A549 (cell line): Measurements from ENCODE around the gene CD80. TPM values are rescaled to one million over a fixed set of nuclear protein-coding genes. Genes with fewer than 3 reads are reported as not detected.

Experiments
- ATAC-seq, 2 experiments: fragments of 200-7000 bp in 1 of 2; fragments of >200 bp in 1 of 2; cut with Nextera tagmentation in 1 of 2; cut with Tn5 transposase in 1 of 2; 3 replicates each; pipeline versions ENCODE4 v1.8.0 to v1.9.1; 2018 to 2020; ENCODE audit warnings: mild to moderate bottlenecking in 1 of 2, moderate library complexity in 1 of 2
- CTCF ChIA-PET: fragments of 300-600 bp; sonication (Branson Sonifier 250); formaldehyde crosslinking; extraction: SDS; loops from one replicate; lab custom pipeline; 2021; ENCODE audit warnings: antibody characterized with exemption, inconsistent platforms; lab: Yijun Ruan, JAX
- POLR2A ChIA-PET: fragments of 350-600 bp; formaldehyde crosslinking; extraction: SDS; loops from one replicate; lab custom pipeline; 2021; ENCODE audit warnings: antibody characterized with exemption, inconsistent platforms; lab: Yijun Ruan, JAX
- DNase-seq, 2 experiments: peaks; one replicate each; pipeline versions ENCODE4 v3.0.0 to v3.0.0-alpha.2; 2011 to 2016; ENCODE audit warnings: low read depth in 1 of 2, low spot score in 1 of 2
- FAIRE-seq: peaks from 2 replicates; lab custom pipeline; 2011; peaks lifted over from hg19 to GRCh38; lab: Jason Lieb, UNC
- H3K27ac ChIP-seq, 2 experiments: fragments of >200 bp; sonication (Bioruptor Twin); formaldehyde crosslinking; 3 replicates each; pipeline ENCODE4 v1.5.1; 2016 to 2017
- H3K4me1 ChIP-seq: fragments of >200 bp; sonication (Bioruptor Twin); formaldehyde crosslinking; 3 replicates; pipeline ENCODE4 v1.6.1; 2016
- H3K4me2 ChIP-seq: fragments of >200 bp; sonication (Bioruptor Twin); formaldehyde crosslinking; 3 replicates; pipeline ENCODE4 v1.6.1; 2016
- H3K4me3 ChIP-seq: fragments of >200 bp; sonication (Bioruptor Twin); formaldehyde crosslinking; 3 replicates; pipeline ENCODE4 v1.5.1; 2016
- H3K9me3 ChIP-seq: fragments of >200 bp; sonication (Bioruptor Twin); formaldehyde crosslinking; 3 replicates; pipeline ENCODE4 v1.6.1; 2016
- EP300 ChIP-seq, 2 experiments: fragments of >200 bp; sonication (Bioruptor Twin); formaldehyde crosslinking; IDR thresholded peaks; 2 replicates in 1 of 2; 3 replicates in 1 of 2; pipeline ENCODE4 v1.6.1; 2016 to 2017
- ESRRA ChIP-seq: fragments of 150-350 bp; IDR thresholded peaks from 2 replicates; pipeline ENCODE4 v1.6.1; 2014; ENCODE audit warnings: mild to moderate bottlenecking, low read length, borderline replicate concordance
- FOSB ChIP-seq: fragments of 250-450 bp; sonication (Bioruptor Pico); IDR thresholded peaks from 2 replicates; pipeline ENCODE4 v1.5.0; 2020; ENCODE audit warnings: mild to moderate bottlenecking, moderate library complexity
- FOSL2 ChIP-seq, 2 experiments: fragments of 450-650 bp in 1 of 2; fragments of >200 bp in 1 of 2; sonication (Bioruptor Twin) in 1 of 2; formaldehyde crosslinking; IDR thresholded peaks; 2 replicates each; pipeline versions ENCODE4 v1.5.0 to v1.6.1; 2016 to 2020; ENCODE audit warnings: mild to moderate bottlenecking in 1 of 2, moderate library complexity in 1 of 2
- HDAC2 ChIP-seq: fragments of 200-600 bp; sonication (generic); IDR thresholded peaks from 2 replicates; pipeline ENCODE4 v1.6.1; 2016
- HOXB5 ChIP-seq: fragments of 250-450 bp; sonication (Bioruptor Pico); IDR thresholded peaks from 2 replicates; pipeline ENCODE4 v1.5.0; 2020; ENCODE audit warnings: mild to moderate bottlenecking, moderate library complexity
- JUN ChIP-seq, 2 experiments: fragments of >200 bp; sonication (Bioruptor Twin); formaldehyde crosslinking; IDR thresholded peaks; 2 replicates in 1 of 2; 3 replicates in 1 of 2; pipeline ENCODE4 v1.6.1; 2016 to 2017
- JUNB ChIP-seq: fragments of >200 bp; sonication (Bioruptor Twin); formaldehyde crosslinking; IDR thresholded peaks from 2 replicates; pipeline ENCODE4 v1.6.1; 2016
- KDM1A ChIP-seq: fragments of 200-600 bp; sonication (generic); IDR thresholded peaks from 2 replicates; pipeline ENCODE4 v1.6.1; 2016; ENCODE audit warnings: low read depth, mild to moderate bottlenecking
- KDM5A ChIP-seq: fragments of 200-600 bp; sonication (generic); IDR thresholded peaks from 2 replicates; pipeline ENCODE4 v1.6.1; 2016; ENCODE audit warnings: antibody characterized with exemption, mild to moderate bottlenecking
- MAFK ChIP-seq: fragments of 450-650 bp; IDR thresholded peaks from 2 replicates; pipeline ENCODE4 v1.6.1; 2014; ENCODE audit not compliant: partially characterized antibody
- NFE2L2 ChIP-seq: fragments of 150-350 bp; conservative IDR thresholded peaks from 2 replicates; pipeline ENCODE4 v1.6.1; 2014; ENCODE audit warnings: low read length
- POLR2AphosphoS2 ChIP-seq: conservative IDR thresholded peaks from 2 replicates; pipeline ENCODE4 v1.6.1; 2012; ENCODE audit warnings: low read length, improper control_type of control experiment, inconsistent platforms
- RFX5 ChIP-seq: fragments of 450-650 bp; IDR thresholded peaks from 2 replicates; pipeline ENCODE4 v1.7.1; 2014; ENCODE audit warnings: antibody characterized with exemption, mild to moderate bottlenecking, moderate library complexity
- RNF2 ChIP-seq: fragments of 200-600 bp; sonication (generic); IDR thresholded peaks from 2 replicates; pipeline ENCODE4 v1.6.1; 2016; ENCODE audit warnings: low read depth, mild to moderate bottlenecking, antibody characterized with exemption, moderate library complexity, borderline replicate concordance
- SMC3 ChIP-seq: fragments of >200 bp; sonication (Bioruptor Twin); formaldehyde crosslinking; IDR thresholded peaks from 3 replicates; pipeline ENCODE4 v1.6.1; 2018; ENCODE audit warnings: inconsistent platforms
- TFCP2L1 ChIP-seq: fragments of 250-450 bp; sonication (Bioruptor Pico); IDR thresholded peaks from 2 replicates; pipeline ENCODE4 v1.5.0; 2021; ENCODE audit warnings: mild to moderate bottlenecking
- ZSCAN20 ChIP-seq: fragments of 250-450 bp; sonication (Bioruptor Pico); IDR thresholded peaks from 2 replicates; pipeline ENCODE4 v1.8.0; 2022; ENCODE audit warnings: mild to moderate bottlenecking, moderate library complexity
- WGBS: methylation state at CpG from one replicate; pipeline ENCODE4 v1.1.6; 2017; ENCODE audit errors: missing lambda C conversion rate; 5-methylcytosine and 5-hydroxymethylcytosine counted together
- polyA plus RNA-seq, 4 experiments: library from polyadenylated mRNA; depleted of rRNA in 3 of 4; stranded (reverse); fragments of >200 nt; fragmentation: RNase III in 1 of 4; extraction: RNeasy Plus Mini Kit Qiagen cat#74134 plus additional on column Dnase treatment in 1 of 4; gene quantifications; 2 replicates in 3 of 4; 3 replicates in 1 of 4; pipeline ENCODE4 v1.2.3, GENCODE V29; 2011 to 2017
- TF ChIP-seq, protein P1 (sequence below): fragments of 250-450 bp; sonication (Bioruptor Pico); IDR thresholded peaks from 2 replicates; pipeline ENCODE4 v1.5.0; 2020; ENCODE audit warnings: low read depth, mild to moderate bottlenecking, moderate library complexity
- TF ChIP-seq, protein P2 (sequence below): IDR thresholded peaks from 2 replicates; pipeline ENCODE4 v1.6.1; 2012; ENCODE audit warnings: low read depth, borderline replicate concordance
- TF ChIP-seq, protein P3 (sequence below): fragments of 200-600 bp; sonication (generic); IDR thresholded peaks from 2 replicates; pipeline ENCODE4 v1.6.1; 2016; ENCODE audit warnings: antibody characterized with exemption, mild to moderate bottlenecking, moderate library complexity
- TF ChIP-seq, protein P4 (sequence below): fragments of 150-350 bp; IDR thresholded peaks from 2 replicates; pipeline ENCODE4 v1.6.1; 2014; ENCODE audit warnings: low read depth, mild to moderate bottlenecking, low read length
- TF ChIP-seq, protein P5 (sequence below): fragments of 250-450 bp; sonication (Bioruptor Pico); IDR thresholded peaks from 2 replicates; pipeline ENCODE4 v1.5.0; 2021; ENCODE audit warnings: mild to moderate bottlenecking, moderate library complexity, borderline replicate concordance

Gene CD80
- polyA plus RNA-seq, 2 of the 4 experiments (the other 2 are of a cell fraction), result 0.08 TPM; not detected in 1

DNA sequence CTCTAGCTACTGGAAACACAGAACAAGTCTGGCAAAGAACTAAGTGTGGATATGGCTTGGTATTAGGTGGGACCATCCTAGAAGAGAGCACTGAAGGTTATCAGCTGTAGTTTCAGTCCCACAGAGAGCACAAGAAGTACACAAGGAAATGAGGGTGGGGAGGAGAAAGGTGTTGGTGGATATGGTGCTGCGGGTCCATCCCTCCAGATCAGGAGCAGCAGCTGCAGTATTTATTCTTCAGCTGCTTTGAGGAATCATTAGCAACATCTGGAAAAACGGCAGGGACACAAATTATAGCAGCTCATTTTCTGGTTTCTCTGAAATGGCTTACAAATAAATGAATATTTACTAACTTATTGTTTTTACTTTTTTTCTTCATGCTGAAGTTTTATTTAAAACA lies 29.0 kb downstream of the CD80 start:
- no peak overlapping the region for H3K4me3 ChIP-seq
- no peak overlapping the region for H3K27ac ChIP-seq
- POLR2A ChIA-PET, result no interaction called here
- WGBS, result 67% methylated on average over 2 of the region's 2 CpGs
- CTCF ChIA-PET, result interaction anchor here (0.6 to 1.5 kb wide), 4 partner anchors 165 to 646 kb away, joined by 3 to 5 read pairs (median 3); no protein-coding TSS in a partner anchor
- no peak overlapping the region for H3K4me2 ChIP-seq
- H3K4me1 ChIP-seq, result no peaks in the 10 kb centered on the region
- ATAC-seq (no peak), FAIRE-seq (peak; percentile 28), DNase-seq (no peak)
- no peaks in the 10 kb centered on the region for H3K9me3 ChIP-seq
- TF ChIP-seq KDM1A (no peak), HDAC2 (no peak)
- TF ChIP-seq, protein P1, sequence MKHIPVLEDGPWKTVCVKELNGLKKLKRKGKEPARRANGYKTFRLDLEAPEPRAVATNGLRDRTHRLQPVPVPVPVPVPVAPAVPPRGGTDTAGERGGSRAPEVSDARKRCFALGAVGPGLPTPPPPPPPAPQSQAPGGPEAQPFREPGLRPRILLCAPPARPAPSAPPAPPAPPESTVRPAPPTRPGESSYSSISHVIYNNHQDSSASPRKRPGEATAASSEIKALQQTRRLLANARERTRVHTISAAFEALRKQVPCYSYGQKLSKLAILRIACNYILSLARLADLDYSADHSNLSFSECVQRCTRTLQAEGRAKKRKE (CRISPR knock-in tag), result no peak

DNA sequence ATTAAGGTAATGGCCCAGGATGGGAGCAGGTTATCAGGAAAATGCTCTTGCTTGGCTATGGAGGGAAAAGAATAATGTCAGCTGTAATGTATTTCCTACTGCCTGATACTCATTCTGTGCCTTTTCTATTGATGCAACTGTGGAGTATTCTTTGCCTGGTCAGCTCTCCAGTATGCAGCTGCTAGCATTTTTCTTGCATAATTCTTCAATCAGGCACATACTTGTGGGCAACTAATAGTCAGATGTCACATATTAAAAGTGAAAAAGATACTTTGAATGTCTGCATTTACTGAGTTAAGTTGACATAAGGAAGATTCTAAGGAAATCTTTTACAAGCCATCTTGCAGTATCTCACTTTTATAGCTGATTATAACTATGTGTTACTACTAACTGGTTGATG lies 29.5 kb downstream of the CD80 start:
- Histone ChIP-seq H3K4me2 (no peak overlapping the region), H3K4me3 (no peak overlapping the region), H3K4me1 (no peaks in the 10 kb centered on the region)
- no peak for DNase-seq
- POLR2A ChIA-PET, result no interaction called here
- TF ChIP-seq JUN (IDR thresholded peaks at IDR 0.05), result no peak
- TF ChIP-seq SMC3, result no peak
- no peak for TF ChIP-seq POLR2AphosphoS2
- no peak for TF ChIP-seq ZSCAN20 (CRISPR knock-in tag)
- TF ChIP-seq TFCP2L1 (CRISPR knock-in tag), result no peak
- no peak for TF ChIP-seq FOSL2 (IDR thresholded peaks at IDR 0.05)
- no peak for TF ChIP-seq FOSL2 (CRISPR knock-in tag; IDR thresholded peaks at IDR 0.05)
- TF ChIP-seq JUNB, result no peak
- no peak for TF ChIP-seq RFX5
- TF ChIP-seq, protein P2, sequence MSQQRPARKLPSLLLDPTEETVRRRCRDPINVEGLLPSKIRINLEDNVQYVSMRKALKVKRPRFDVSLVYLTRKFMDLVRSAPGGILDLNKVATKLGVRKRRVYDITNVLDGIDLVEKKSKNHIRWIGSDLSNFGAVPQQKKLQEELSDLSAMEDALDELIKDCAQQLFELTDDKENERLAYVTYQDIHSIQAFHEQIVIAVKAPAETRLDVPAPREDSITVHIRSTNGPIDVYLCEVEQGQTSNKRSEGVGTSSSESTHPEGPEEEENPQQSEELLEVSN, result no peak
- TF ChIP-seq FOSB (CRISPR knock-in tag), result no peak
- TF ChIP-seq RNF2, result no peak
- TF ChIP-seq, protein P3, sequence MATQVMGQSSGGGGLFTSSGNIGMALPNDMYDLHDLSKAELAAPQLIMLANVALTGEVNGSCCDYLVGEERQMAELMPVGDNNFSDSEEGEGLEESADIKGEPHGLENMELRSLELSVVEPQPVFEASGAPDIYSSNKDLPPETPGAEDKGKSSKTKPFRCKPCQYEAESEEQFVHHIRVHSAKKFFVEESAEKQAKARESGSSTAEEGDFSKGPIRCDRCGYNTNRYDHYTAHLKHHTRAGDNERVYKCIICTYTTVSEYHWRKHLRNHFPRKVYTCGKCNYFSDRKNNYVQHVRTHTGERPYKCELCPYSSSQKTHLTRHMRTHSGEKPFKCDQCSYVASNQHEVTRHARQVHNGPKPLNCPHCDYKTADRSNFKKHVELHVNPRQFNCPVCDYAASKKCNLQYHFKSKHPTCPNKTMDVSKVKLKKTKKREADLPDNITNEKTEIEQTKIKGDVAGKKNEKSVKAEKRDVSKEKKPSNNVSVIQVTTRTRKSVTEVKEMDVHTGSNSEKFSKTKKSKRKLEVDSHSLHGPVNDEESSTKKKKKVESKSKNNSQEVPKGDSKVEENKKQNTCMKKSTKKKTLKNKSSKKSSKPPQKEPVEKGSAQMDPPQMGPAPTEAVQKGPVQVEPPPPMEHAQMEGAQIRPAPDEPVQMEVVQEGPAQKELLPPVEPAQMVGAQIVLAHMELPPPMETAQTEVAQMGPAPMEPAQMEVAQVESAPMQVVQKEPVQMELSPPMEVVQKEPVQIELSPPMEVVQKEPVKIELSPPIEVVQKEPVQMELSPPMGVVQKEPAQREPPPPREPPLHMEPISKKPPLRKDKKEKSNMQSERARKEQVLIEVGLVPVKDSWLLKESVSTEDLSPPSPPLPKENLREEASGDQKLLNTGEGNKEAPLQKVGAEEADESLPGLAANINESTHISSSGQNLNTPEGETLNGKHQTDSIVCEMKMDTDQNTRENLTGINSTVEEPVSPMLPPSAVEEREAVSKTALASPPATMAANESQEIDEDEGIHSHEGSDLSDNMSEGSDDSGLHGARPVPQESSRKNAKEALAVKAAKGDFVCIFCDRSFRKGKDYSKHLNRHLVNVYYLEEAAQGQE, result no peak
- no peak for TF ChIP-seq EP300 (IDR thresholded peaks at IDR 0.05)
- TF ChIP-seq, all 56 proteins: peak for 0
- H3K9me3 ChIP-seq, result no peaks in the 10 kb centered on the region
- H3K27ac ChIP-seq, result no peak overlapping the region
- CTCF ChIA-PET, result interaction anchor here (0.6 to 1.5 kb wide), 4 partner anchors 166 to 646 kb away, joined by 3 to 5 read pairs (median 3); no protein-coding TSS in a partner anchor
- FAIRE-seq (no peak), ATAC-seq (no peak)

DNA sequence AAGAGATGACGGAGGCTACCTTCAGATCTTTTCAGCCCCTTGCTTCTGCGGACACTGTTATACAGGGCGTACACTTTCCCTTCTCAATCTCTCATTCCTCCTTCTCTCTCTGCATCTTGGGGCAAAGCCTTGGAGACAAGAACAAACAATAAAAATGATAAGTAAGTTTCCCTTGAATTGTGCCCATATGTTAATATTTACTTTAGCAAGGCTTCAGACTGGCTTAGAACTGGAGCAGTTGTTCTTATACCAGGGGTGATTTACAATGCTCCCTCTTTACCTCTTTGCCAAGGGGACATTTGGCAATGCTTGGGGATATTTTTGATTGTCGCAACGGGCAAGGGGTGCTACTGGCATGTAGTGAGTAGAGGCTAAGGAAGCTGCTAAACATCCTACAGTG lies 31.7 kb downstream of the CD80 start:
- DNase-seq (no peak), ATAC-seq (no peak), FAIRE-seq (no peak)
- H3K9me3 ChIP-seq, result no peaks in the 10 kb centered on the region
- ChIA-PET CTCF (no interaction called here), POLR2A (no interaction called here)
- no peaks in the 10 kb centered on the region for H3K4me1 ChIP-seq
- H3K4me2 ChIP-seq, result no peak overlapping the region
- H3K4me3 ChIP-seq, result no peak overlapping the region
- WGBS, result 94% methylated on average over 5 of the region's 5 CpGs
- H3K27ac ChIP-seq, result no peak overlapping the region
- TF ChIP-seq ESRRA (no peak), HOXB5 (no peak), FOSL2 (IDR thresholded peaks at IDR 0.05) (no peak), FOSL2 (CRISPR knock-in tag; IDR thresholded peaks at IDR 0.05) (no peak), MAFK (no peak), TFCP2L1 (CRISPR knock-in tag) (no peak), KDM5A (no peak), NFE2L2 (no peak), SMC3 (no peak)
- TF ChIP-seq, protein P4, sequence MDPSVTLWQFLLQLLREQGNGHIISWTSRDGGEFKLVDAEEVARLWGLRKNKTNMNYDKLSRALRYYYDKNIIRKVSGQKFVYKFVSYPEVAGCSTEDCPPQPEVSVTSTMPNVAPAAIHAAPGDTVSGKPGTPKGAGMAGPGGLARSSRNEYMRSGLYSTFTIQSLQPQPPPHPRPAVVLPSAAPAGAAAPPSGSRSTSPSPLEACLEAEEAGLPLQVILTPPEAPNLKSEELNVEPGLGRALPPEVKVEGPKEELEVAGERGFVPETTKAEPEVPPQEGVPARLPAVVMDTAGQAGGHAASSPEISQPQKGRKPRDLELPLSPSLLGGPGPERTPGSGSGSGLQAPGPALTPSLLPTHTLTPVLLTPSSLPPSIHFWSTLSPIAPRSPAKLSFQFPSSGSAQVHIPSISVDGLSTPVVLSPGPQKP, result no peak
- TF ChIP-seq, protein P5, sequence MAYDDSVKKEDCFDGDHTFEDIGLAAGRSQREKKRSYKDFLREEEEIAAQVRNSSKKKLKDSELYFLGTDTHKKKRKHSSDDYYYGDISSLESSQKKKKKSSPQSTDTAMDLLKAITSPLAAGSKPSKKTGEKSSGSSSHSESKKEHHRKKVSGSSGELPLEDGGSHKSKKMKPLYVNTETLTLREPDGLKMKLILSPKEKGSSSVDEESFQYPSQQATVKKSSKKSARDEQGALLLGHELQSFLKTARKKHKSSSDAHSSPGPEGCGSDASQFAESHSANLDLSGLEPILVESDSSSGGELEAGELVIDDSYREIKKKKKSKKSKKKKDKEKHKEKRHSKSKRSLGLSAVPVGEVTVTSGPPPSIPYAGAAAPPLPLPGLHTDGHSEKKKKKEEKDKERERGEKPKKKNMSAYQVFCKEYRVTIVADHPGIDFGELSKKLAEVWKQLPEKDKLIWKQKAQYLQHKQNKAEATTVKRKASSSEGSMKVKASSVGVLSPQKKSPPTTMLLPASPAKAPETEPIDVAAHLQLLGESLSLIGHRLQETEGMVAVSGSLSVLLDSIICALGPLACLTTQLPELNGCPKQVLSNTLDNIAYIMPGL (CRISPR knock-in tag), result no peak
- TF ChIP-seq, protein P1 (CRISPR knock-in tag), result no peak
